Mesendoderm (in vitro differentiated cells): Measurements from ENCODE around the gene MGARP.

Experiments used
- DNase-seq: peaks from one replicate; pipeline ENCODE4 v3.0.0; 2013
- H2AK5ac ChIP-seq: 2 replicates; pipeline ENCODE4 v1.6.1; 2013; ENCODE audit warnings: low read length, inconsistent platforms
- H2BK120ac ChIP-seq: 2 replicates; pipeline ENCODE4 v1.6.1; 2013; ENCODE audit warnings: low read depth, mild to moderate bottlenecking, low read length, moderate library complexity, mixed read lengths
- H2BK15ac ChIP-seq: replicated peaks from 2 replicates; pipeline ENCODE4 v1.6.1; 2013; ENCODE audit warnings: low read depth, mild to moderate bottlenecking, moderate library complexity
- H2BK5ac ChIP-seq: 2 replicates; pipeline ENCODE4 v1.6.1; 2013; ENCODE audit warnings: low read length, inconsistent platforms
- H3K18ac ChIP-seq: 2 replicates; pipeline ENCODE4 v1.6.1; 2013; ENCODE audit warnings: mild to moderate bottlenecking, low read length, mixed read lengths
- H3K23ac ChIP-seq: one replicate; pipeline ENCODE4 v1.6.1; 2013; ENCODE audit warnings: low read length
- H3K27ac ChIP-seq: 2 replicates; pipeline ENCODE4 v1.5.1; 2013; ENCODE audit warnings: low read depth, mild to moderate bottlenecking, inconsistent platforms, low read length, moderate library complexity
- H3K27me3 ChIP-seq: 2 replicates; pipeline ENCODE4 v1.6.1; 2013; ENCODE audit warnings: low read length, control low read depth, mild to moderate bottlenecking, inconsistent platforms; ENCODE audit not compliant: insufficient read depth, poor library complexity
- H3K36me3 ChIP-seq: 2 replicates; pipeline ENCODE4 v1.6.1; 2013; ENCODE audit warnings: low read length, inconsistent platforms; ENCODE audit not compliant: control insufficient read depth, insufficient read depth
- H3K4ac ChIP-seq: one replicate; pipeline ENCODE4 v1.6.1; 2013; ENCODE audit warnings: low read depth, mild to moderate bottlenecking, low read length, moderate library complexity
- H3K4me1 ChIP-seq: 2 replicates; pipeline ENCODE4 v1.6.1; 2013; ENCODE audit warnings: low read depth, low read length, inconsistent platforms; ENCODE audit not compliant: control insufficient read depth
- H3K4me2 ChIP-seq: 2 replicates; pipeline ENCODE4 v1.6.1; 2013; ENCODE audit warnings: low read length
- H3K4me3 ChIP-seq: 2 replicates; pipeline ENCODE4 v1.5.1; 2013; ENCODE audit warnings: mild to moderate bottlenecking, low read length
- H3K56ac ChIP-seq: one replicate; pipeline ENCODE4 v1.6.1; 2013; ENCODE audit warnings: low read length
- H3K79me1 ChIP-seq: 2 replicates; pipeline ENCODE4 v1.6.1; 2013; ENCODE audit warnings: low read length, inconsistent platforms
- H3K79me2 ChIP-seq: 2 replicates; pipeline ENCODE4 v1.6.1; 2013; ENCODE audit warnings: mild to moderate bottlenecking, low read length; ENCODE audit not compliant: control insufficient read depth, insufficient read depth
- H3K9ac ChIP-seq: 2 replicates; pipeline ENCODE4 v1.6.1; 2013; ENCODE audit warnings: low read length, inconsistent platforms
- H4K5ac ChIP-seq: one replicate; pipeline ENCODE4 v1.6.1; 2013; ENCODE audit warnings: low read length
- H4K8ac ChIP-seq: one replicate; pipeline ENCODE4 v1.6.1; 2013; ENCODE audit warnings: low read depth, mild to moderate bottlenecking, control low read depth, low read length, moderate library complexity
- WGBS: extraction: QIAGEN DNeasy Blood & Tissue Kit; methylation state at CpG from one replicate; pipeline ENCODE4 v1.1.7; 2013; ENCODE audit warnings: low lambda C conversion rate, missing lambda C conversion rate; ENCODE audit not compliant: insufficient coverage; ENCODE audit errors: extremely low coverage; 5-methylcytosine and 5-hydroxymethylcytosine counted together

The MGARP gene

DNA sequence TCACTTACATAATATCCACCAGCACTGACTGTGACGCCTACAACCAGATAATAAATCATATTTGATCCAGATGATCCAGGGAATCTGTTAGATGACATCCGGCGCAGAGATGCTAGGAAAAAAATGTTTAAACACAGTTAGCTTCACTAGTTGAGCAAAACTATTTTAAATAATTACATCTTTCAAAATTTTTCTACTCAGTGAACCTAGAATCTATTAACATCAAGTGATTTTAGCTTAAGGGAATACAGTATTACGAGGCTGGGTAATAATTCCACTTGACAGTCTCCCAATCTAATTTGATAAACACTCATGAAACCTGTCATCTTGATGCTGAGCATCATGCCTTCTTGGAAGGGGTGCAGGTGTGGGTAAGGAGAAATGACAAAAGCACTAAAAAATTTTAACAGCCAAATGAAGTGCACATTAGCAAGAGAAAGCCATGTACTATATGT lies 4.7 kb downstream of the MGARP start:
- no peak overlapping the region for H3K23ac ChIP-seq
- H3K9ac ChIP-seq: no peak overlapping the region
- DNase-seq: no peak
- H3K79me2 ChIP-seq: no peaks in the 10 kb centered on the region
- H3K18ac ChIP-seq: no peak overlapping the region
- no peak overlapping the region for H2AK5ac ChIP-seq
- H3K4me2 ChIP-seq: no peak overlapping the region
- no peak overlapping the region for H3K56ac ChIP-seq
- no peak overlapping the region for H3K4me3 ChIP-seq
- H4K5ac ChIP-seq: no peak overlapping the region
- H3K79me1 ChIP-seq: no peaks in the 10 kb centered on the region
- H3K27ac ChIP-seq: no peak overlapping the region
- H2BK120ac ChIP-seq: no peak overlapping the region
- no CpG with 5 or more reads among the region's 4 CpGs for WGBS
- H3K4ac ChIP-seq: no peak overlapping the region
- no peak overlapping the region for H4K8ac ChIP-seq
- peaks cover 9% of the 10 kb centered on the region for H3K27me3 ChIP-seq
- H2BK15ac ChIP-seq: no peak overlapping the region
- H2BK5ac ChIP-seq: no peak overlapping the region
- no peaks in the 10 kb centered on the region for H3K4me1 ChIP-seq
- H3K36me3 ChIP-seq: no peaks in the 10 kb centered on the region

GRCh38 chr4:139274790-139275189 lies 5.2 kb downstream of the MGARP start:
- H3K4me2 ChIP-seq: no peak overlapping the region
- no peak overlapping the region for H2BK5ac ChIP-seq
- H3K79me1 ChIP-seq: no peaks in the 10 kb centered on the region
- no peak overlapping the region for H2BK120ac ChIP-seq
- no peak overlapping the region for H3K23ac ChIP-seq
- no peak overlapping the region for H3K56ac ChIP-seq
- no peak overlapping the region for H3K27ac ChIP-seq
- no peak overlapping the region for H3K18ac ChIP-seq
- no peaks in the 10 kb centered on the region for H3K79me2 ChIP-seq
- no peak overlapping the region for H4K8ac ChIP-seq
- H3K4me3 ChIP-seq: no peak overlapping the region
- H3K36me3 ChIP-seq: no peaks in the 10 kb centered on the region
- no peak overlapping the region for H3K9ac ChIP-seq
- peaks cover 8% of the 10 kb centered on the region for H3K27me3 ChIP-seq
- H2BK15ac ChIP-seq: no peak overlapping the region
- no peak overlapping the region for H4K5ac ChIP-seq
- H3K4me1 ChIP-seq: no peaks in the 10 kb centered on the region
- no peak overlapping the region for H2AK5ac ChIP-seq
- no CpG with 5 or more reads among the region's 1 CpG for WGBS
- DNase-seq: no peak
- no peak overlapping the region for H3K4ac ChIP-seq

DNA sequence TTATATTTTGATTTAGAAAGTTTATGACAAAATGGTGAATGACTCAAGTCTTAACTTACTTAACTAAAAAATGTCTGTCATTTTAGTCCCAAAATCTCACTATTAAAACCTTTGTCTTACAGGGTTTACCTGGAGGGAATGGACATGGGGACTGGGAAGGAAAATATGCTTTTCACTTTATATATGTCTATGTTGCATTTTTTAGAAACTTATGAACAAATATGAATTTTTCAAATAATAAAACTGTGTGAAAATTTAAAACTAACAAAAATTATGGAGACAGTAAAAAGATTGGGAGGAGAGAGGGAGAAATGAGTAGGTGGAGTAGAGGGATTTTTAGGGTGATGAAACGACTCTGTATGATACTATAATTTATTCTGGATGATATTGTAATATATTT lies 6.2 kb downstream of the MGARP start:
- Histone ChIP-seq H3K56ac (no peak overlapping the region), H2BK5ac (no peak overlapping the region), H2BK120ac (no peak overlapping the region), H3K36me3 (no peaks in the 10 kb centered on the region), H3K4ac (no peak overlapping the region), H2AK5ac (no peak overlapping the region), H3K27me3 (peaks cover 1% of the 10 kb centered on the region), H4K8ac (no peak overlapping the region), H3K18ac (no peak overlapping the region), H3K4me1 (no peaks in the 10 kb centered on the region), H2BK15ac (no peak overlapping the region), H4K5ac (no peak overlapping the region), H3K9ac (no peak overlapping the region), H3K4me3 (no peak overlapping the region), H3K79me1 (no peaks in the 10 kb centered on the region), H3K79me2 (no peaks in the 10 kb centered on the region), H3K4me2 (no peak overlapping the region), H3K27ac (no peak overlapping the region), H3K23ac (no peak overlapping the region)
- DNase-seq: no peak
- WGBS: 100% methylated on average over 1 of the region's 1 CpG

DNA sequence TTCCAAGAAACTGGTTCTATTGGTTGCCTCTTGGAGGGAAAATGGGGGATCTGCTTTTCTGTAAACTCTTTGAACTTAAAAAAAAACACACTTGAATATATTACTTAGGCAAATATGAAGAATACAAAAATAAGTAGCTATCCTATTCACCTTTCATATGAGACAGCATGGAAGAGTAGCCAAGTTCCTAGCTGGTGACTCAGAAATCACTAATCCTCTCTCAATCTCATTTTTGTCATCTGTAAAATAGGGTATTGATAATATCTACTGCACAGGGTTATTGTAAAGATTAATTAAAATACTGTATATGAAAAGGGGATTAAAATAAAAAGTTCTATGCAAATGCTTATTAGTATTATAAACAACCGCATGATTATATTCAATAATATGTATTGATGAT lies 12.7 kb downstream of the MGARP start:
- H3K4me1 ChIP-seq: no peaks in the 10 kb centered on the region
- H3K27me3 ChIP-seq: no peaks in the 10 kb centered on the region
- H3K56ac ChIP-seq: no peak overlapping the region
- H3K23ac ChIP-seq: no peak overlapping the region
- H2AK5ac ChIP-seq: no peak overlapping the region
- H3K18ac ChIP-seq: no peak overlapping the region
- no peak overlapping the region for H2BK5ac ChIP-seq
- H2BK120ac ChIP-seq: no peak overlapping the region
- no peak overlapping the region for H4K5ac ChIP-seq
- no peak overlapping the region for H3K9ac ChIP-seq
- DNase-seq: no peak
- H3K79me2 ChIP-seq: no peaks in the 10 kb centered on the region
- H4K8ac ChIP-seq: no peak overlapping the region
- H3K4ac ChIP-seq: no peak overlapping the region
- H3K4me3 ChIP-seq: no peak overlapping the region
- no peaks in the 10 kb centered on the region for H3K79me1 ChIP-seq
- H3K27ac ChIP-seq: no peak overlapping the region
- no CpG with 5 or more reads among the region's 1 CpG for WGBS
- no peak overlapping the region for H2BK15ac ChIP-seq
- H3K4me2 ChIP-seq: no peak overlapping the region
- no peaks in the 10 kb centered on the region for H3K36me3 ChIP-seq

DNA sequence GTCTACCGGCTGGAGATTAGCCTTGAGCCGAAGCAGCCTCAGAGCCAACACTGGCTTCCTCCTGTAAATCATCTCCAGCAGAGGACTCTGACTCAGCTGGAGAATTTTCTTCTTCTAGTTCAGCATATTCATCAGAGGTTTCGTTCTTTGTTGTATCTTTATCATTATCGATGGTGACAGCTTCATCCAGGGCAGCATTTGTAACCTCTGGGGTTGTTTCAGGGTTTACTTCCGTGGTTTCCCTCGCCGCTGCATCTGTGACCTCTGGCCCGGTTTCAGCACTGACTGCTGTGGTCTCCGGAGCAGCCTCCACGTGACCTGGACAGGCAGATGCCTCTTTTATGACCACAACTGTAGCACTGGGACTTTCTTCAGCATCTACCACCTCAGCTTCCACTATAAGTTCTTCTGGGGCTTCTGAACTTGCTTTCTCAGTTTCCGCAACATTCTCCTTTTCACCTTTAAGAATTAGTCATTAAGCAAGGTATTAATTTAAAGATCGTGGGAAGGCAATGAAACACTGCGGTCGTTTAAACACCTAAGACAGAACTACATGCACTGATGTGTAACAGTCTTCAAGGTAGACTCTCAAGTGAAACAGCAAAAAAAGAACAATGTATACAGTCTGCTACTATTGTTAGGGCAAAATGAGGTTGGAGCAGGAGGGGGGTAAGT lies 13.3 kb downstream of the MGARP start:
- Histone ChIP-seq H3K36me3 (no peaks in the 10 kb centered on the region), H3K79me1 (no peaks in the 10 kb centered on the region), H3K18ac (no peak overlapping the region), H3K9ac (no peak overlapping the region), H2BK5ac (no peak overlapping the region), H4K8ac (no peak overlapping the region), H3K27me3 (no peaks in the 10 kb centered on the region), H2BK15ac (no peak overlapping the region), H4K5ac (no peak overlapping the region), H3K4me2 (no peak overlapping the region), H3K23ac (no peak overlapping the region), H2AK5ac (no peak overlapping the region), H2BK120ac (no peak overlapping the region), H3K27ac (no peak overlapping the region), H3K79me2 (no peaks in the 10 kb centered on the region), H3K4me1 (no peaks in the 10 kb centered on the region), H3K56ac (no peak overlapping the region), H3K4me3 (no peak overlapping the region), H3K4ac (no peak overlapping the region)
- no CpG with 5 or more reads among the region's 14 CpGs for WGBS
- DNase-seq: peak; percentile 19

DNA sequence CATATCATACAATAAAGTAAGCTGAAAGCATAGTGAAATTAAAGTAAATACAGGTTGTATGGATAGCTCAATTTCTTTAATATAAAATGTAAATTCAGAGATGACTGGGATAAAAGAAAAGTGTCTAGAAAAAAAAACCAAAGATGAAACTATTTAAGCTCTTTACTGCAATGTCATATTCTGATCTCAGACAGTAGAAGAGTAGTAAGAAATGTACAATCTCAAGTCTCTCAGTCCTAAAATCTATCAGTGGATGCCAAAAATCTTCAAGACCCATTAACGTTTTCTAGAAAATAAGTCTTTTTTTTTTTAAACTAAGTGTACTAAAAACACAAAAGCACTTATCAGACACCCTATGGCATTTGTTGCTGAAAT lies 13.8 kb downstream of the MGARP start:
- Histone ChIP-seq H3K4me3 (no peak overlapping the region), H3K79me2 (no peaks in the 10 kb centered on the region), H2BK15ac (no peak overlapping the region), H3K56ac (no peak overlapping the region), H2AK5ac (no peak overlapping the region), H2BK5ac (no peak overlapping the region), H3K23ac (no peak overlapping the region), H3K4ac (no peak overlapping the region), H3K27me3 (no peaks in the 10 kb centered on the region), H3K9ac (no peak overlapping the region), H4K5ac (no peak overlapping the region), H3K4me1 (no peaks in the 10 kb centered on the region), H3K4me2 (no peak overlapping the region), H3K27ac (no peak overlapping the region), H4K8ac (no peak overlapping the region), H2BK120ac (no peak overlapping the region), H3K79me1 (no peaks in the 10 kb centered on the region), H3K18ac (no peak overlapping the region), H3K36me3 (no peaks in the 10 kb centered on the region)
- DNase-seq: no peak
- no CpG with 5 or more reads among the region's 1 CpG for WGBS
